Endothelial cell of umbilical vein (primary cell): ENCODE results near the gene TSSK6. TPM values are rescaled to one million over a fixed set of nuclear protein-coding genes. Genes with fewer than 3 reads are reported as not detected.

Experiments
- BruUV-seq: library from RNA; stranded (reverse); fragments of 400-500 nt; replicated peaks from 2 replicates; lab custom pipeline; 2021; lab: Mats Ljungman, UMichigan
- CTCF ChIA-PET: fragments of 300-600, 350-600 bp; sonication (Branson Sonifier 250); formaldehyde crosslinking; loops from one replicate; lab custom pipeline; 2021; ENCODE audit warnings: antibody characterized with exemption, inconsistent platforms; lab: Charles Lee
- POLR2A ChIA-PET: fragments of 300-600, 350-600 bp; sonication (Branson Sonifier 250); formaldehyde crosslinking; loops from one replicate; lab custom pipeline; 2021; ENCODE audit warnings: antibody characterized with exemption, inconsistent platforms; lab: Charles Lee
- DNase-seq: peaks from one replicate; pipeline ENCODE4 v3.0.0-alpha.2; 2011; ENCODE audit warnings: low read depth, low spot score
- FAIRE-seq: peaks from 2 replicates; lab custom pipeline; 2011; peaks lifted over from hg19 to GRCh38; lab: Jason Lieb, UNC
- H2AFZ ChIP-seq: 2 replicates; pipeline ENCODE4 v1.6.0; 2012; ENCODE audit warnings: low read depth, low read length, control low read depth, inconsistent platforms
- H3K27ac ChIP-seq: 2 replicates; pipeline ENCODE4 v1.5.1; 2011; ENCODE audit warnings: low read depth, mild to moderate bottlenecking, control low read depth, low read length, moderate library complexity; ENCODE audit not compliant: insufficient read depth
- H3K27me3 ChIP-seq, 2 experiments: 2 replicates each; pipeline versions ENCODE4 v1.6.0 to v1.6.1; 2011; ENCODE audit warnings: low read length in 2 of 2, mixed read lengths in 1 of 2; ENCODE audit not compliant: control insufficient read depth in 2 of 2, insufficient read depth in 2 of 2
- H3K36me3 ChIP-seq, 2 experiments: 2 replicates in 1 of 2; 3 replicates in 1 of 2; pipeline ENCODE4 v1.5.1; 2011; ENCODE audit warnings: low read length in 2 of 2, mild to moderate bottlenecking in 1 of 2, moderate library complexity in 1 of 2; ENCODE audit not compliant: control insufficient read depth in 2 of 2, insufficient read depth in 2 of 2; ENCODE audit errors: extremely low read depth in 1 of 2
- H3K4me1 ChIP-seq: 3 replicates; pipeline ENCODE4 v1.5.1; 2011; ENCODE audit warnings: mild to moderate bottlenecking, low read length; ENCODE audit not compliant: control insufficient read depth, insufficient read depth; ENCODE audit errors: extremely low read depth
- H3K4me2 ChIP-seq: 2 replicates; pipeline ENCODE4 v1.6.1; 2011; ENCODE audit warnings: low read length, control low read depth, mixed read lengths; ENCODE audit not compliant: insufficient read depth
- H3K4me3 ChIP-seq, 3 experiments: fragments of 200-600 bp in 1 of 3; sonication (generic), shearing (Covaris generic) in 1 of 3; replicated peaks in 1 of 3; 2 replicates each; pipeline ENCODE4 v1.5.1; 2011 to 2016; ENCODE audit warnings: control low read depth in 3 of 3, low read length in 3 of 3, mild to moderate bottlenecking in 2 of 3, inconsistent platforms in 1 of 3, low read depth in 1 of 3, moderate library complexity in 1 of 3; ENCODE audit not compliant: insufficient read depth in 1 of 3
- H3K79me2 ChIP-seq: 2 replicates; pipeline ENCODE4 v1.6.0; 2012; ENCODE audit warnings: low read length, inconsistent platforms; ENCODE audit not compliant: control insufficient read depth, insufficient read depth
- H3K9ac ChIP-seq: replicated peaks from 2 replicates; pipeline ENCODE3; 2011; ENCODE audit warnings: low read length, control low read depth; ENCODE audit not compliant: insufficient read depth; ENCODE audit errors: extremely low read depth
- H3K9me1 ChIP-seq: replicated peaks from 3 replicates; pipeline ENCODE4 v1.6.0; 2011; ENCODE audit warnings: mild to moderate bottlenecking, low read length; ENCODE audit not compliant: control insufficient read depth, insufficient read depth; ENCODE audit errors: extremely low read depth
- H3K9me3 ChIP-seq: replicated peaks from 2 replicates; pipeline ENCODE4 v1.5.1; 2012; ENCODE audit warnings: low read length, inconsistent platforms; ENCODE audit not compliant: control insufficient read depth, insufficient read depth
- H4K20me1 ChIP-seq: replicated peaks from 2 replicates; pipeline ENCODE3; 2011; ENCODE audit warnings: mild to moderate bottlenecking, low read length; ENCODE audit not compliant: control insufficient read depth, insufficient read depth; ENCODE audit errors: extremely low read depth
- CTCF ChIP-seq, 2 donors: IDR thresholded peaks; 1 replicate in 1 of 2; 2 replicates in 1 of 2; pipeline ENCODE4 v1.5.1; 2011; ENCODE audit warnings: low read length in 2 of 2, mild to moderate bottlenecking in 2 of 2, moderate library complexity in 2 of 2, control low read depth in 1 of 2, inconsistent platforms in 1 of 2, low read depth in 1 of 2; ENCODE audit not compliant: insufficient read depth in 1 of 2; ENCODE audit errors: extremely low read depth in 1 of 2
- EZH2 ChIP-seq: IDR thresholded peaks from 2 replicates; pipeline ENCODE4 v1.6.1; 2012; ENCODE audit warnings: borderline replicate concordance, low read depth, mild to moderate bottlenecking, moderate library complexity, low read length, inconsistent platforms; ENCODE audit not compliant: severe bottlenecking
- FOS ChIP-seq: IDR thresholded peaks from 2 replicates; pipeline ENCODE4 v1.6.1; 2011; ENCODE audit warnings: mild to moderate bottlenecking, low read length, moderate library complexity, borderline replicate concordance; ENCODE audit not compliant: insufficient read depth
- GATA2 ChIP-seq: IDR thresholded peaks from 2 replicates; pipeline ENCODE4 v1.7.0; 2011; ENCODE audit warnings: low read depth, mild to moderate bottlenecking, moderate library complexity, mixed read lengths, low read length; ENCODE audit not compliant: insufficient read length, insufficient read depth
- JUN ChIP-seq: IDR thresholded peaks from 2 replicates; pipeline ENCODE4 v1.6.1; 2011; ENCODE audit warnings: borderline replicate concordance, low read depth; ENCODE audit not compliant: insufficient read length, insufficient read depth
- MAX ChIP-seq: IDR thresholded peaks from 2 replicates; pipeline ENCODE4 v1.6.1; 2011; ENCODE audit not compliant: insufficient read depth, insufficient read length
- MYC ChIP-seq: IDR thresholded peaks from one replicate; pipeline ENCODE4 v1.6.1; 2011; ENCODE audit warnings: mild to moderate bottlenecking, low read depth, low read length
- POLR2A ChIP-seq: IDR thresholded peaks from 2 replicates; pipeline ENCODE4 v1.6.1; 2012; ENCODE audit warnings: low read depth, mild to moderate bottlenecking, control low read depth, low read length
- POLR2AphosphoS5 ChIP-seq: IDR thresholded peaks from 2 replicates; pipeline ENCODE4 v1.6.1; 2012; ENCODE audit warnings: low read depth, mild to moderate bottlenecking, control low read depth, low read length, moderate library complexity; ENCODE audit not compliant: insufficient read depth
- dilution Hi-C: fragments of 300-500 bp; cut with MboI; formaldehyde crosslinking; loops from one replicate; pipeline ENCODE4 v1.15.0; 2019; ENCODE audit warnings: low sequenced_read_pairs; ENCODE audit not compliant: extremely low pct_ligation_motif_present
- intact Hi-C: fragments of 100-400 bp; cut with micrococcal nuclease; formaldehyde crosslinking; loops from one replicate; pipeline ENCODE4 v1.10.0; 2022
- polyA plus RNA-seq, 4 experiments: library from polyadenylated mRNA; depleted of rRNA in 3 of 4; stranded (reverse) in 3 of 4; unstranded in 1 of 4; fragments of >200 nt; gene quantifications; 2 replicates each; pipeline versions ENCODE4 v1.2.1 to v1.2.3, GENCODE V29; 2011 to 2012; ENCODE audit warnings: missing spikeins in 1 of 4
- total RNA-seq: library from RNA; stranded (reverse); gene quantifications from 2 replicates; pipeline ENCODE4 v1.2.3, GENCODE V29; 2021

TSSK6 gene
- total and polyA plus RNA-seq, 2 donors (not counting 3 experiments of a cell fraction or from before 2014, with no cell fraction given), result 0.76 to 0.82 TPM

- intact Hi-C loops (loop anchor here (1.0 kb wide), 1 partner anchor 25 kb away; the partner anchor contains the start of gene NDUFA13), dilution Hi-C loops (no loop called here)
- no peak overlapping the region for H3K4me3 ChIP-seq
- CTCF ChIA-PET, result interaction anchor here (0.6 to 1.6 kb wide), 4 partner anchors 9 to 12 kb away, joined by 3 to 8 read pairs (median 4); no protein-coding TSS in a partner anchor
- H4K20me1 ChIP-seq, result no peaks in the 10 kb centered on the region
- peak overlapping the region; percentile 66 for H2AFZ ChIP-seq
- no peaks in the 10 kb centered on the region for H3K79me2 ChIP-seq
- H3K9ac ChIP-seq, result no peak overlapping the region
- H3K4me2 ChIP-seq, result no peak overlapping the region
- H3K27me3 ChIP-seq, result peaks cover 25 to 29% of the 10 kb centered on the region in 2 experiments
- no peaks in the 10 kb centered on the region for H3K36me3 ChIP-seq
- no peak for DNase-seq
- H3K9me3 ChIP-seq, result no peaks in the 10 kb centered on the region
- no peak for FAIRE-seq
- POLR2A ChIA-PET, result no interaction called here
- H3K9me1 ChIP-seq, result no peaks in the 10 kb centered on the region
- BruUV-seq, result no TSS peak
- TF ChIP-seq EZH2, result no peak
- no peak for TF ChIP-seq POLR2A
- no peak for TF ChIP-seq GATA2
- TF ChIP-seq MAX, result no peak
- no peak for TF ChIP-seq FOS
- no peak for TF ChIP-seq CTCF (IDR thresholded peaks at IDR 0.05; ENCODE audit: extremely low read depth in 1 of 2, insufficient read depth in 1 of 2, low read depth in 1 of 2, low read length in 2 of 2)
- no peak for TF ChIP-seq MYC
- no peak for TF ChIP-seq POLR2AphosphoS5
- no peak for TF ChIP-seq JUN
- no peaks in the 10 kb centered on the region for H3K4me1 ChIP-seq
- no peak overlapping the region for H3K27ac ChIP-seq
Measured at GRCh38 chr19:19540715-19541515, 25.6 kb upstream of the TSSK6 start.
